AG04450 (cell line): ENCODE data around the gene GOLGA6L2. TPM values are rescaled to one million over a fixed set of nuclear protein-coding genes. Genes with fewer than 3 reads are reported as not detected.
"Not testable (repeated sequence)": the region's sequence is repeated elsewhere in the genome, so short reads cannot be mapped to it uniquely, and the experiment has no call there.

Source experiments
- CTCF ChIA-PET: fragments of 300-600, 350-600 bp; formaldehyde crosslinking; extraction: SDS; loops from one replicate; lab custom pipeline; 2022; ENCODE audit warnings: antibody characterized with exemption, inconsistent platforms; lab: Charles Lee
- POLR2A ChIA-PET: fragments of 350-600 bp; formaldehyde crosslinking; extraction: SDS; loops from one replicate; lab custom pipeline; 2021; ENCODE audit warnings: antibody characterized with exemption, inconsistent platforms; lab: Yijun Ruan, JAX
- DNase-seq: peaks from one replicate; pipeline ENCODE4 v3.0.0-alpha.2; 2011; ENCODE audit warnings: low read depth, low spot score
- H3K27ac ChIP-seq: one replicate; pipeline ENCODE4 v1.5.1; 2012; ENCODE audit warnings: low read depth, low read length, control low read depth
- H3K27me3 ChIP-seq: one replicate; pipeline ENCODE4 v1.6.0; 2012; ENCODE audit warnings: low read length; ENCODE audit not compliant: control insufficient read depth, insufficient read depth
- H3K4me3 ChIP-seq: 2 replicates; pipeline ENCODE4 v1.5.1; 2011; ENCODE audit warnings: mild to moderate bottlenecking, low read depth, low read length, control low read depth
- H3K9me3 ChIP-seq: 2 replicates; pipeline ENCODE4 v1.5.1; 2012; ENCODE audit warnings: low read length; ENCODE audit not compliant: control insufficient read depth, insufficient read depth
- polyA plus RNA-seq: library from polyadenylated mRNA; depleted of rRNA; stranded (reverse); fragments of >200 nt; gene quantifications from 2 replicates; pipeline ENCODE4 v1.2.3, GENCODE V29; 2011
- TF ChIP-seq, protein P1 (sequence below): IDR thresholded peaks from 2 replicates; pipeline ENCODE4 v1.5.1; 2011; ENCODE audit warnings: low read depth, low read length, control low read depth, inconsistent platforms

Gene GOLGA6L2
- polyA plus RNA-seq, 1 experiment: not detected

- CTCF ChIA-PET: no interaction called here
- Histone ChIP-seq H3K9me3 (peaks cover 28% of the 10 kb centered on the region), H3K4me3 (no peak overlapping the region), H3K27me3 (no peaks in the 10 kb centered on the region), H3K27ac (no peak overlapping the region)
- POLR2A ChIA-PET: no interaction called here
- TF ChIP-seq, protein P1, sequence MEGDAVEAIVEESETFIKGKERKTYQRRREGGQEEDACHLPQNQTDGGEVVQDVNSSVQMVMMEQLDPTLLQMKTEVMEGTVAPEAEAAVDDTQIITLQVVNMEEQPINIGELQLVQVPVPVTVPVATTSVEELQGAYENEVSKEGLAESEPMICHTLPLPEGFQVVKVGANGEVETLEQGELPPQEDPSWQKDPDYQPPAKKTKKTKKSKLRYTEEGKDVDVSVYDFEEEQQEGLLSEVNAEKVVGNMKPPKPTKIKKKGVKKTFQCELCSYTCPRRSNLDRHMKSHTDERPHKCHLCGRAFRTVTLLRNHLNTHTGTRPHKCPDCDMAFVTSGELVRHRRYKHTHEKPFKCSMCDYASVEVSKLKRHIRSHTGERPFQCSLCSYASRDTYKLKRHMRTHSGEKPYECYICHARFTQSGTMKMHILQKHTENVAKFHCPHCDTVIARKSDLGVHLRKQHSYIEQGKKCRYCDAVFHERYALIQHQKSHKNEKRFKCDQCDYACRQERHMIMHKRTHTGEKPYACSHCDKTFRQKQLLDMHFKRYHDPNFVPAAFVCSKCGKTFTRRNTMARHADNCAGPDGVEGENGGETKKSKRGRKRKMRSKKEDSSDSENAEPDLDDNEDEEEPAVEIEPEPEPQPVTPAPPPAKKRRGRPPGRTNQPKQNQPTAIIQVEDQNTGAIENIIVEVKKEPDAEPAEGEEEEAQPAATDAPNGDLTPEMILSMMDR: no peak
- DNase-seq: no peak
Measured at GRCh38 chr15:23416349-23417276, 30.4 kb downstream of the GOLGA6L2 start.

DNA sequence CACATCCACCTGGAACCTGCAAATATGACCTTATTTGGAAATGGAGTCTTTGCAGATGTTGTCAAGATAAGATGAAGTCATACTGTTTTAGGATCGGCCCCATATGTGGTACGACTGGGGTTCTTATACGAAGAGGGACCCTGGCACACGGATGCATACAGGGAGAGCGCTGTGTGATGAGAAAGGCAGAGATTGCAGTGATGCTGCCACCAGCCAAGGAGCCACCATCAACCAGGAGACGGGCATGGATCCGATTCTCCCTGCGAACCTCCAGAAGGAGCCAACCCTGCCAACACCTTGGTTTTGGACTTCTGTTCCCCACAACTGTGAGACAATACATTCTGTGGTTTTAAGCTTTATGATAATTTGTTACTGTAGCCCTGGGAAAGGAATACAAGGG is 31.2 kb downstream of the GOLGA6L2 start:
- H3K27me3 ChIP-seq, POLR2A ChIA-PET, DNase-seq, CTCF ChIA-PET, H3K4me3 ChIP-seq, H3K27ac ChIP-seq: not testable (repeated sequence)
- peaks cover 32% of the 10 kb centered on the region for H3K9me3 ChIP-seq

DNA sequence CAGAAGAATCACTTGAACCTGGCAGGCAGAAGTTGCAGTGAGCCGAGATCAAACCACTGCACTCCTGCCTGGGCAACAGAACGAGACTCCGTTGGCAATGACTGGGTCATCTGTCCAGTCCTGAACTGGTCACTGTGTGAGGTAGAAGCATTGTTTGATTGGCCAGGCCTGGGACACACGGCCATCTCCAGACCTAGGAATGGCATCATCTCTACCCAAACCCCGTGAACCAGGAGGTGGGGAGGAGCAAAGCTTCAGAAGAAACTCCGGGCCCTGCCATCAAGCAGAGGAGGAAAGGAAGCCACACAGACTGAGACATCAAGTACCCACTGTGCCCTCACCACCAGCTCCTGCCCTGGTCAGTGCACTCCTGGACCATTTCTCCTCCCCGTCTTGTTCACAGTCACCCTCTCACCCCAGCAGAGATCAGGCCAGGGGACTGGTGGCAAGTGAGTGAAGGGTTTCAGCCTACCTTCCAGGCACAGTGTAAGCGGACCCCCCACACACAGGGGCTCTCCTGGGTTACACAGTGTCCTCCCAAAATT is 31.6 kb downstream of the GOLGA6L2 start:
- CTCF ChIA-PET: no interaction called here
- POLR2A ChIA-PET: no interaction called here
- Histone ChIP-seq H3K27ac (no peak overlapping the region), H3K4me3 (no peak overlapping the region), H3K9me3 (peaks cover 29% of the 10 kb centered on the region), H3K27me3 (no peaks in the 10 kb centered on the region)
- TF ChIP-seq, protein P1: no peak
- DNase-seq: no peak

DNA sequence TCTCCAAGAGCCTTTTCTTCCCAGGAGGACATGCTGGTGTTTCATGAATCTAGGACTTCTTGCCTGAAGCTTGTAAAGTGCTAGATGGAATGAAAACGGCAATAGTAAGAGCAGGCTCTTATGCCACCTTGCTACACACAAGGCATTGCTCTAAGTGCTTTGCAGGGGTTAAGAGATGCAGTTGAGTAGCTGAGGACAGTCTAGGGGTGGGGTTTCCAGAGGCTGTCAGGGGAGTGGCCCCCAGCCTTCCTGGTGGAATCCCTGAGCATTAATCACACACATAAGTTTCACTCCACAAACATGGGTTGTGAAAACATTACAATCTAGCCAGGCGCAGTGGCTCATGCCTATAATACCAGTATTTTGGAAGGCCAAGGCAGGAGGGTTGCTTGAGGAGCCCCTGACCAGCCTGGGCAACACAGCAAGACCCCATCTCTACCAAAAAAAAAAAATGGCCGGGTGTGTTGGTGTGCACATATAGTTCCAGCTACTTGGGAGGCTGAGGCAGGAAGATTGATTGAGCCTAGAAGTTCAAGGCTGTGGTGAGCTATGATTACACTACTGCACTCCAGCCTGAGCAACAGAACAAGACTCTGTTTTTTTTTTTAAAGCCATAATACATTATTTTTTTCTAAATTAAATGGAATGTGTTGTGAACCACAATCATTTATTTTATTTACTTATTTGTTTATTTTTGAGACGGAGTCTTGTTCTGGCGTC is 34.0 kb downstream of the GOLGA6L2 start:
- H3K4me3 ChIP-seq, CTCF ChIA-PET, POLR2A ChIA-PET, H3K27ac ChIP-seq, DNase-seq, H3K27me3 ChIP-seq: not testable (repeated sequence)
- H3K9me3 ChIP-seq: peaks cover 31% of the 10 kb centered on the region

- Histone ChIP-seq H3K9me3 (peaks cover 33% of the 10 kb centered on the region), H3K27me3 (no peaks in the 10 kb centered on the region), H3K27ac (no peak overlapping the region), H3K4me3 (no peak overlapping the region)
- no peak for DNase-seq
- TF ChIP-seq, protein P1: no peak
- CTCF ChIA-PET: no interaction called here
- POLR2A ChIA-PET: no interaction called here
Measured at GRCh38 chr15:23411841-23412240, 35.2 kb downstream of the GOLGA6L2 start.
